ENCODE results near the gene DBT.

The DBT gene

GRCh38 chr1:100229681-100230443, 19.8 kb downstream of the DBT start:
- TF ChIP-seq EZH2 (IDR thresholded peaks at IDR 0.05; ENCODE audit: borderline replicate concordance, low read depth, low read length, severe bottlenecking) (no peak), CTCF (IDR thresholded peaks at IDR 0.05; ENCODE audit: borderline replicate concordance, extremely low read depth, low read length, poor library complexity, severe bottlenecking) (no peak)
- Histone ChIP-seq H3K27me3 (ENCODE audit: insufficient read depth, low read length, poor library complexity) (no peaks in the 10 kb centered on the region), H3K9ac (ENCODE audit: low read depth, low read length) (no peak overlapping the region), H4K20me1 (ENCODE audit: insufficient read depth, low read length) (no peaks in the 10 kb centered on the region), H2AFZ (ENCODE audit: low read depth, low read length) (no peak overlapping the region), H3K27ac (ENCODE audit: low read length) (no peak overlapping the region), H3K4me3 (ENCODE audit: low read depth in 1 of 2, low read length in 2 of 2) (no peak overlapping the region), H3K9me3 (ENCODE audit: insufficient read depth, low read length, severe bottlenecking) (no peaks in the 10 kb centered on the region), H3K4me2 (ENCODE audit: insufficient read depth, low read length) (no peak overlapping the region), H3K36me3 (ENCODE audit: insufficient read depth, low read length) (peaks cover 35% of the 10 kb centered on the region), H3K4me1 (ENCODE audit: insufficient read depth, low read length) (no peaks in the 10 kb centered on the region), H3K79me2 (ENCODE audit: insufficient read depth, low read length) (no peaks in the 10 kb centered on the region)
- DNase-seq, result no peak
- no peak for ATAC-seq (ENCODE audit: insufficient read depth, low read depth)

- Histone ChIP-seq H3K4me3 (ENCODE audit: low read depth in 1 of 2, low read length in 2 of 2) (no peak overlapping the region), H3K9ac (ENCODE audit: low read depth, low read length) (no peak overlapping the region), H3K9me3 (ENCODE audit: insufficient read depth, low read length, severe bottlenecking) (no peaks in the 10 kb centered on the region), H3K4me2 (ENCODE audit: insufficient read depth, low read length) (no peak overlapping the region), H3K27me3 (ENCODE audit: insufficient read depth, low read length, poor library complexity) (no peaks in the 10 kb centered on the region), H3K36me3 (ENCODE audit: insufficient read depth, low read length) (peaks cover 8% of the 10 kb centered on the region), H4K20me1 (ENCODE audit: insufficient read depth, low read length) (no peaks in the 10 kb centered on the region), H3K79me2 (ENCODE audit: insufficient read depth, low read length) (no peaks in the 10 kb centered on the region), H2AFZ (ENCODE audit: low read depth, low read length) (no peak overlapping the region), H3K4me1 (ENCODE audit: insufficient read depth, low read length) (peaks cover 3% of the 10 kb centered on the region; the same call in 1 of the 2 replicates), H3K27ac (ENCODE audit: low read length) (no peak overlapping the region)
- DNase-seq (no peak), ATAC-seq (ENCODE audit: insufficient read depth, low read depth) (no peak)
- TF ChIP-seq CTCF (IDR thresholded peaks at IDR 0.05; ENCODE audit: borderline replicate concordance, extremely low read depth, low read length, poor library complexity, severe bottlenecking) (no peak), EZH2 (IDR thresholded peaks at IDR 0.05; ENCODE audit: borderline replicate concordance, low read depth, low read length, severe bottlenecking) (no peak)
These were observed 27.2 kb downstream of the DBT start for GRCh38 chr1:100222428-100222827.

GRCh38 chr1:100219883-100220282, 29.8 kb downstream of the DBT start:
- no peak for ATAC-seq (ENCODE audit: insufficient read depth, low read depth)
- H3K4me3 ChIP-seq (ENCODE audit: low read depth in 1 of 2, low read length in 2 of 2), result no peak overlapping the region
- peaks cover 3% of the 10 kb centered on the region; the same call in 1 of the 2 replicates for H3K4me1 ChIP-seq (ENCODE audit: insufficient read depth, low read length)
- no peak for TF ChIP-seq EZH2 (IDR thresholded peaks at IDR 0.05; ENCODE audit: borderline replicate concordance, low read depth, low read length, severe bottlenecking)
- H3K9me3 ChIP-seq (ENCODE audit: insufficient read depth, low read length, severe bottlenecking), result no peaks in the 10 kb centered on the region
- H3K4me2 ChIP-seq (ENCODE audit: insufficient read depth, low read length), result no peak overlapping the region
- peaks cover 14% of the 10 kb centered on the region for H3K36me3 ChIP-seq (ENCODE audit: insufficient read depth, low read length)
- no peak overlapping the region for H3K9ac ChIP-seq (ENCODE audit: low read depth, low read length)
- no peak for DNase-seq
- no peaks in the 10 kb centered on the region for H3K27me3 ChIP-seq (ENCODE audit: insufficient read depth, low read length, poor library complexity)
- no peak overlapping the region for H3K27ac ChIP-seq (ENCODE audit: low read length)
- no peaks in the 10 kb centered on the region for H3K79me2 ChIP-seq (ENCODE audit: insufficient read depth, low read length)
- H4K20me1 ChIP-seq (ENCODE audit: insufficient read depth, low read length), result no peaks in the 10 kb centered on the region
- H2AFZ ChIP-seq (ENCODE audit: low read depth, low read length), result no peak overlapping the region

GRCh38 chr1:100219457-100219856, 30.2 kb downstream of the DBT start:
- Histone ChIP-seq H3K4me1 (ENCODE audit: insufficient read depth, low read length) (peaks cover 3% of the 10 kb centered on the region; the same call in 1 of the 2 replicates), H2AFZ (ENCODE audit: low read depth, low read length) (no peak overlapping the region), H3K9me3 (ENCODE audit: insufficient read depth, low read length, severe bottlenecking) (no peaks in the 10 kb centered on the region), H3K4me3 (ENCODE audit: low read depth in 1 of 2, low read length in 2 of 2) (no peak overlapping the region), H3K79me2 (ENCODE audit: insufficient read depth, low read length) (no peaks in the 10 kb centered on the region), H3K36me3 (ENCODE audit: insufficient read depth, low read length) (peaks cover 17% of the 10 kb centered on the region), H4K20me1 (ENCODE audit: insufficient read depth, low read length) (no peaks in the 10 kb centered on the region), H3K4me2 (ENCODE audit: insufficient read depth, low read length) (no peak overlapping the region), H3K27me3 (ENCODE audit: insufficient read depth, low read length, poor library complexity) (no peaks in the 10 kb centered on the region), H3K9ac (ENCODE audit: low read depth, low read length) (no peak overlapping the region), H3K27ac (ENCODE audit: low read length) (no peak overlapping the region)
- TF ChIP-seq CTCF (IDR thresholded peaks at IDR 0.05; ENCODE audit: borderline replicate concordance, extremely low read depth, low read length, poor library complexity, severe bottlenecking) (no peak), EZH2 (IDR thresholded peaks at IDR 0.05; ENCODE audit: borderline replicate concordance, low read depth, low read length, severe bottlenecking) (no peak)
- peak; percentile 48; the same call in 1 of the 3 replicates for ATAC-seq (ENCODE audit: insufficient read depth, low read depth)
- no peak for DNase-seq
